Gastroesophageal sphincter (tissue), 3 donors: ENCODE measurements around the gene MADD.

Source experiments
- EP300 ChIP-seq: sonication (generic); formaldehyde crosslinking; IDR thresholded peaks from one replicate; pipeline ENCODE4 v1.6.1; 2017; ENCODE audit warnings: antibody characterized with exemption, mild to moderate bottlenecking
- POLR2A ChIP-seq, 2 donors: fragments of 450-650 bp; IDR thresholded peaks; one replicate each; pipeline ENCODE4 v1.6.1; 2017; ENCODE audit warnings: antibody characterized with exemption in 2 of 2, mild to moderate bottlenecking in 2 of 2, moderate library complexity in 1 of 2
- TF ChIP-seq, protein P1 (sequence below), 4 experiments: fragments of 200-600 bp in 2 of 4; fragments of 450-650 bp in 2 of 4; sonication (generic) in 1 of 4; IDR thresholded peaks; one replicate each; pipeline ENCODE4 v1.5.1; 2017 to 2019; ENCODE audit warnings: antibody characterized with exemption in 4 of 4, mild to moderate bottlenecking in 2 of 4, moderate library complexity in 2 of 4

DNA sequence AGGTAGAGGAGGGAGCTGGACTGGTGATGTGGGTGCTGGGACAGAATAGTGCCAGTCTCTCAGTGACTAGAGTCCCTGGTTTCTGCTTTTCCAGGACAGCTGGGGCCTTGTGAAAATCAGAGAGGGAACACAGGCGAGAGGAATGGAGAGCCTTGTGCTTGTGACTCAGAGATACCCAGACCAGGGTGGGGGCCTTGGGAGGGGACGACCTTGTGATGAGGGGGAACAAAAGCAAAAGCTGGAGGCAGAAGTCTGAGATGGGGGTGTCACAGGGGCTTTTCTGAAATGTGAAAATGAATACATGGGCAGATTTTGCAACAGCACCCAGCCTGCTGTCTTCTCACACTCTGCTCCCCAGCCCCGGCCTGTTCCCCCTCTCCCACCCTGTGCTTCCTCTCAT lies 15.5 kb upstream of the MADD start:
- TF ChIP-seq, protein P1, sequence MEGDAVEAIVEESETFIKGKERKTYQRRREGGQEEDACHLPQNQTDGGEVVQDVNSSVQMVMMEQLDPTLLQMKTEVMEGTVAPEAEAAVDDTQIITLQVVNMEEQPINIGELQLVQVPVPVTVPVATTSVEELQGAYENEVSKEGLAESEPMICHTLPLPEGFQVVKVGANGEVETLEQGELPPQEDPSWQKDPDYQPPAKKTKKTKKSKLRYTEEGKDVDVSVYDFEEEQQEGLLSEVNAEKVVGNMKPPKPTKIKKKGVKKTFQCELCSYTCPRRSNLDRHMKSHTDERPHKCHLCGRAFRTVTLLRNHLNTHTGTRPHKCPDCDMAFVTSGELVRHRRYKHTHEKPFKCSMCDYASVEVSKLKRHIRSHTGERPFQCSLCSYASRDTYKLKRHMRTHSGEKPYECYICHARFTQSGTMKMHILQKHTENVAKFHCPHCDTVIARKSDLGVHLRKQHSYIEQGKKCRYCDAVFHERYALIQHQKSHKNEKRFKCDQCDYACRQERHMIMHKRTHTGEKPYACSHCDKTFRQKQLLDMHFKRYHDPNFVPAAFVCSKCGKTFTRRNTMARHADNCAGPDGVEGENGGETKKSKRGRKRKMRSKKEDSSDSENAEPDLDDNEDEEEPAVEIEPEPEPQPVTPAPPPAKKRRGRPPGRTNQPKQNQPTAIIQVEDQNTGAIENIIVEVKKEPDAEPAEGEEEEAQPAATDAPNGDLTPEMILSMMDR (IDR thresholded peaks at IDR 0.05) = no peak
- TF ChIP-seq POLR2A (IDR thresholded peaks at IDR 0.05) (no peak), EP300 (no peak)
